Measurements from ENCODE around the gene IRF2.

GRCh38 chr4:184392748-184393559, 81.4 kb downstream of the IRF2 start:
- no peak for TF ChIP-seq CTCF (IDR thresholded peaks at IDR 0.05; ENCODE audit: borderline replicate concordance, extremely low read depth, low read length, poor library complexity, severe bottlenecking)
- TF ChIP-seq EZH2 (IDR thresholded peaks at IDR 0.05; ENCODE audit: borderline replicate concordance, low read depth, low read length, severe bottlenecking) = no peak

Data from DND-41 (cell line).